ENCODE measurements around the gene CAMTA1. TPM values are rescaled to one million over a fixed set of nuclear protein-coding genes. Genes with fewer than 3 reads are reported as not detected.

Gene CAMTA1
- total RNA-seq, 6 experiments from 2014 or later: 78.1 to 96.6 (median 86.1) TPM

GRCh38 chr1:7322283-7322785 lies 537.1 kb downstream of the CAMTA1 start:
- TF ChIP-seq CTCF (IDR thresholded peaks at IDR 0.05): no peak
- Mint-ChIP-seq H3K4me1 (ENCODE audit: low read depth) (peaks cover 8% of the 10 kb centered on the region; the same call in 1 of the 2 replicates), H3K27ac (no peak overlapping the region), H3K36me3 (ENCODE audit: low read depth) (peaks cover 8% of the 10 kb centered on the region; the same call in 1 of the 2 replicates), H3K9me3 (peaks cover 6% of the 10 kb centered on the region; the same call in 1 of the 2 replicates), H3K4me3 (no peak overlapping the region), H3K27me3 (ENCODE audit: insufficient read depth) (peaks cover 10% of the 10 kb centered on the region)
- no peak for DNase-seq

GRCh38 chr1:7322912-7323311 lies 537.7 kb downstream of the CAMTA1 start:
- H3K36me3 Mint-ChIP-seq (ENCODE audit: low read depth): peaks cover 8% of the 10 kb centered on the region; the same call in 1 of the 2 replicates
- no peak for DNase-seq
- no peak for TF ChIP-seq CTCF (IDR thresholded peaks at IDR 0.05)
- H3K9me3 Mint-ChIP-seq: peaks cover 11% of the 10 kb centered on the region; the same call in 1 of the 2 replicates
- peaks cover 10% of the 10 kb centered on the region for H3K27me3 Mint-ChIP-seq (ENCODE audit: insufficient read depth)
- H3K27ac Mint-ChIP-seq: no peak overlapping the region
- H3K4me3 Mint-ChIP-seq: no peak overlapping the region
- peaks cover 8% of the 10 kb centered on the region; the same call in 1 of the 2 replicates for H3K4me1 Mint-ChIP-seq (ENCODE audit: low read depth)

GRCh38 chr1:7325254-7325653 lies 540.0 kb downstream of the CAMTA1 start:
- no peak for TF ChIP-seq CTCF (IDR thresholded peaks at IDR 0.05)
- Mint-ChIP-seq H3K36me3 (ENCODE audit: low read depth) (peaks cover 13% of the 10 kb centered on the region; the same call in 1 of the 2 replicates), H3K9me3 (peaks cover 17% of the 10 kb centered on the region), H3K27ac (no peak overlapping the region), H3K27me3 (ENCODE audit: insufficient read depth) (peaks cover 12% of the 10 kb centered on the region), H3K4me1 (ENCODE audit: low read depth) (peaks cover 8% of the 10 kb centered on the region; the same call in 1 of the 2 replicates), H3K4me3 (no peak overlapping the region)
- DNase-seq: no peak

GRCh38 chr1:7326366-7326765 lies 541.1 kb downstream of the CAMTA1 start:
- TF ChIP-seq CTCF (IDR thresholded peaks at IDR 0.05): no peak
- H3K27me3 Mint-ChIP-seq (ENCODE audit: insufficient read depth): peaks cover 12% of the 10 kb centered on the region
- H3K4me3 Mint-ChIP-seq: no peak overlapping the region
- peaks cover 13% of the 10 kb centered on the region; the same call in 1 of the 2 replicates for H3K36me3 Mint-ChIP-seq (ENCODE audit: low read depth)
- no peak overlapping the region for H3K27ac Mint-ChIP-seq
- H3K9me3 Mint-ChIP-seq: peaks cover 17% of the 10 kb centered on the region
- no peak for DNase-seq
- peaks cover 8% of the 10 kb centered on the region; the same call in 1 of the 2 replicates for H3K4me1 Mint-ChIP-seq (ENCODE audit: low read depth)

- Mint-ChIP-seq H3K27me3 (ENCODE audit: insufficient read depth) (peaks cover 12% of the 10 kb centered on the region), H3K4me3 (no peak overlapping the region), H3K27ac (no peak overlapping the region), H3K9me3 (peaks cover 17% of the 10 kb centered on the region), H3K36me3 (ENCODE audit: low read depth) (peaks cover 13% of the 10 kb centered on the region; the same call in 1 of the 2 replicates), H3K4me1 (ENCODE audit: low read depth) (peaks cover 6% of the 10 kb centered on the region; the same call in 1 of the 2 replicates)
- no peak for TF ChIP-seq CTCF (IDR thresholded peaks at IDR 0.05)
- DNase-seq: no peak
Observed at GRCh38 chr1:7327849-7328248, 542.6 kb downstream of the CAMTA1 start.
